Measurements from ENCODE around the gene LGR4. TPM values are rescaled to one million over a fixed set of nuclear protein-coding genes. Genes with fewer than 3 reads are reported as not detected.

LGR4 gene
- total RNA-seq, 1 experiment from 2014 or later, result 99.2 TPM

GRCh38 chr11:27487706-27488105, 15.1 kb upstream of the LGR4 start:
- no peak overlapping the region for H2BK12ac ChIP-seq (ENCODE audit: insufficient read length, low read depth, low read length)
- TF ChIP-seq CTCF (conservative IDR thresholded peaks at IDR 0.05), result no peak
- H3K27me3 ChIP-seq (ENCODE audit: insufficient read depth, low read length), result no peaks in the 10 kb centered on the region
- H4K91ac ChIP-seq (ENCODE audit: insufficient read length, low read depth, low read length), result no peak overlapping the region
- no peak overlapping the region for H3K56ac ChIP-seq (ENCODE audit: insufficient read length, low read depth, low read length)
- no peak overlapping the region for H3K14ac ChIP-seq (ENCODE audit: insufficient read depth, low read length)
- no peak overlapping the region for H3K4me2 ChIP-seq (ENCODE audit: insufficient read depth, insufficient read length, low read length)
- H3K23me2 ChIP-seq (ENCODE audit: insufficient read length, low read depth, low read length, poor library complexity, severe bottlenecking), result no peaks in the 10 kb centered on the region
- no CpG with 5 or more reads among the region's 6 CpGs for WGBS (ENCODE audit: extremely low coverage, insufficient read length, low lambda C conversion rate)
- H2BK120ac ChIP-seq (ENCODE audit: low read depth, low read length, poor library complexity, severe bottlenecking), result no peak overlapping the region
- no peak overlapping the region for H3K4ac ChIP-seq (ENCODE audit: low read depth, low read length)
- H3K79me2 ChIP-seq (ENCODE audit: insufficient read depth, low read length), result no peaks in the 10 kb centered on the region
- H3K23ac ChIP-seq (ENCODE audit: insufficient read length, low read depth, low read length), result no peak overlapping the region
- peaks cover 7 to 12% of the 10 kb centered on the region in 2 experiments for H3K9me3 Mint-ChIP-seq
- H3K9ac ChIP-seq (ENCODE audit: extremely low read depth, insufficient read length, low read length), result no peak overlapping the region
- H3K27ac ChIP-seq (ENCODE audit: insufficient read length, low read depth, low read length), result no peak overlapping the region
- no peak overlapping the region for H4K8ac ChIP-seq (replicated peaks; ENCODE audit: insufficient read length, low read depth, low read length)
- H3K4me1 ChIP-seq (ENCODE audit: insufficient read depth, low read length), result no peaks in the 10 kb centered on the region
- peaks cover 12 to 13% of the 10 kb centered on the region in 2 experiments for H3K4me1 Mint-ChIP-seq
- H3K18ac ChIP-seq (ENCODE audit: insufficient read length, low read depth, low read length), result no peak overlapping the region
- H4K20me1 ChIP-seq (ENCODE audit: control insufficient read depth, insufficient read depth, insufficient read length), result no peaks in the 10 kb centered on the region
- no peaks in the 10 kb centered on the region; the same call in 1 of the 2 replicates for H3K27me3 Mint-ChIP-seq (ENCODE audit: low read depth)
- H2BK20ac ChIP-seq (ENCODE audit: low read depth, low read length, poor library complexity, severe bottlenecking), result no peak overlapping the region
- no peak overlapping the region for H2AFZ ChIP-seq (ENCODE audit: low read length)
- H3K36me3 Mint-ChIP-seq (ENCODE audit: insufficient read depth in 1 of 3, low read depth in 3 of 3), result peaks cover 34 to 41% (median 36%) of the 10 kb centered on the region in 3 experiments
- no peak overlapping the region for H3T11ph ChIP-seq (ENCODE audit: low read length)
- H3K4me3 Mint-ChIP-seq, result no peak overlapping the region
- H2BK5ac ChIP-seq (ENCODE audit: insufficient read length, low read length), result no peak overlapping the region
- no peak overlapping the region for H4K5ac ChIP-seq (ENCODE audit: insufficient read length, low read depth, low read length)
- DNase-seq, result no peak
- H2AK5ac ChIP-seq (ENCODE audit: insufficient read length, low read length), result no peak overlapping the region
- no peaks in the 10 kb centered on the region for H3K79me1 ChIP-seq (ENCODE audit: insufficient read depth, low read depth, low read length, poor library complexity, severe bottlenecking)
- no peak overlapping the region for H3K27ac Mint-ChIP-seq
- no peak overlapping the region for H2BK15ac ChIP-seq (ENCODE audit: low read depth, low read length)
- H3K9me3 ChIP-seq (ENCODE audit: control insufficient read depth, low read depth, low read length), result peaks cover 9% of the 10 kb centered on the region

Measured in H9 (cell line).